Trophoblast cell (in vitro differentiated cells and primary cell): Measurements from ENCODE around the gene ARMC12.

ENCODE experiments used
- DNase-seq, 2 donors: peaks; one replicate each; pipeline ENCODE4 v3.0.0-alpha.2; 2016
- H2AFZ ChIP-seq: 2 replicates; pipeline ENCODE4 v1.6.1; 2013; ENCODE audit warnings: low read length, moderate library complexity, mild to moderate bottlenecking; ENCODE audit not compliant: insufficient read depth, poor library complexity
- H2AK5ac ChIP-seq: 2 replicates; pipeline ENCODE4 v1.6.1; 2013; ENCODE audit warnings: mild to moderate bottlenecking, low read length
- H2BK120ac ChIP-seq: 2 replicates; pipeline ENCODE4 v1.6.1; 2013; ENCODE audit warnings: low read length, mild to moderate bottlenecking, moderate library complexity; ENCODE audit not compliant: insufficient read depth, poor library complexity
- H2BK12ac ChIP-seq: 2 replicates; pipeline ENCODE4 v1.6.1; 2013; ENCODE audit warnings: mild to moderate bottlenecking, low read length, moderate library complexity
- H2BK5ac ChIP-seq: 2 replicates; pipeline ENCODE4 v1.6.1; 2013; ENCODE audit warnings: low read length, low read depth, moderate library complexity, mild to moderate bottlenecking; ENCODE audit not compliant: poor library complexity
- H3K14ac ChIP-seq: 2 replicates; pipeline ENCODE4 v1.6.1; 2013; ENCODE audit warnings: mild to moderate bottlenecking, low read length
- H3K18ac ChIP-seq: 2 replicates; pipeline ENCODE4 v1.6.1; 2013; ENCODE audit warnings: mild to moderate bottlenecking, low read length
- H3K23ac ChIP-seq: 2 replicates; pipeline ENCODE4 v1.6.1; 2013; ENCODE audit warnings: low read length
- H3K27ac ChIP-seq: 2 replicates; pipeline ENCODE4 v1.5.1; 2013; ENCODE audit warnings: low read depth, mild to moderate bottlenecking, inconsistent platforms, low read length, moderate library complexity
- H3K27me3 ChIP-seq: 2 replicates; pipeline ENCODE4 v1.6.1; 2013; ENCODE audit warnings: inconsistent platforms, mild to moderate bottlenecking, low read length, moderate library complexity; ENCODE audit not compliant: insufficient read depth
- H3K36me3 ChIP-seq, 2 experiments: 1 replicate in 1 of 2; 2 replicates in 1 of 2; pipeline ENCODE4 v1.6.1; 2013; ENCODE audit warnings: low read length in 2 of 2, mild to moderate bottlenecking in 2 of 2, moderate library complexity in 1 of 2; ENCODE audit not compliant: insufficient read depth in 2 of 2, control insufficient read depth in 1 of 2
- H3K4ac ChIP-seq: 2 replicates; pipeline ENCODE4 v1.6.1; 2013; ENCODE audit warnings: low read depth, mild to moderate bottlenecking, low read length, moderate library complexity
- H3K4me1 ChIP-seq, 2 experiments: 1 replicate in 1 of 2; 2 replicates in 1 of 2; pipeline ENCODE4 v1.6.1; 2013; ENCODE audit warnings: low read length in 2 of 2, mild to moderate bottlenecking in 2 of 2, moderate library complexity in 1 of 2; ENCODE audit not compliant: insufficient read depth in 2 of 2, control insufficient read depth in 1 of 2
- H3K4me2 ChIP-seq: 2 replicates; pipeline ENCODE4 v1.6.1; 2013; ENCODE audit warnings: inconsistent platforms, mild to moderate bottlenecking, low read length, moderate library complexity
- H3K4me3 ChIP-seq: 2 replicates; pipeline ENCODE4 v1.5.1; 2013; ENCODE audit warnings: mild to moderate bottlenecking, low read depth, low read length, inconsistent platforms
- H3K79me1 ChIP-seq: one replicate; pipeline ENCODE4 v1.6.1; 2013; ENCODE audit warnings: low read length
- H3K79me2 ChIP-seq: 2 replicates; pipeline ENCODE4 v1.6.1; 2013; ENCODE audit warnings: low read length, mild to moderate bottlenecking; ENCODE audit not compliant: control insufficient read depth, insufficient read depth, poor library complexity
- H3K9ac ChIP-seq: 2 replicates; pipeline ENCODE4 v1.6.1; 2013; ENCODE audit warnings: mild to moderate bottlenecking, low read length
- H3K9me3 ChIP-seq: 2 replicates; pipeline ENCODE4 v1.6.1; 2013; ENCODE audit warnings: low read depth, mild to moderate bottlenecking, control low read depth, inconsistent platforms, low read length; ENCODE audit not compliant: insufficient read depth
- H4K12ac ChIP-seq: 2 replicates; pipeline ENCODE4 v1.6.1; 2013; ENCODE audit warnings: low read depth, mild to moderate bottlenecking, low read length, moderate library complexity
- H4K8ac ChIP-seq: 2 replicates; pipeline ENCODE4 v1.6.1; 2013; ENCODE audit warnings: low read depth, mild to moderate bottlenecking, low read length, moderate library complexity
- H4K91ac ChIP-seq: one replicate; pipeline ENCODE4 v1.6.1; 2013; ENCODE audit warnings: low read depth, mild to moderate bottlenecking, low read length, moderate library complexity
- WGBS: extraction: QIAGEN DNeasy Blood & Tissue Kit; methylation state at CpG from one replicate; pipeline ENCODE4 v1.1.7; 2013; ENCODE audit warnings: missing lambda C conversion rate; ENCODE audit not compliant: insufficient read length, insufficient coverage; ENCODE audit errors: extremely low coverage; 5-methylcytosine and 5-hydroxymethylcytosine counted together

ARMC12 gene

GRCh38 chr6:35786272-35786671 is 49.4 kb downstream of the ARMC12 start:
- Histone ChIP-seq H2AFZ (no peak overlapping the region), H3K9me3 (peaks cover 3% of the 10 kb centered on the region), H3K18ac (no peak overlapping the region), H4K12ac (no peak overlapping the region), H3K36me3 (no peaks in the 10 kb centered on the region), H3K4me3 (no peak overlapping the region), H3K79me1 (no peaks in the 10 kb centered on the region), H4K8ac (no peak overlapping the region), H2BK12ac (no peak overlapping the region), H3K27ac (no peak overlapping the region), H2BK5ac (no peak overlapping the region), H3K4me2 (no peak overlapping the region), H3K23ac (no peak overlapping the region), H2AK5ac (no peak overlapping the region), H3K4ac (no peak overlapping the region), H3K14ac (no peak overlapping the region), H4K91ac (no peak overlapping the region), H3K4me1 (no peaks in the 10 kb centered on the region), H3K27me3 (no peaks in the 10 kb centered on the region), H2BK120ac (no peak overlapping the region), H3K79me2 (no peaks in the 10 kb centered on the region), H3K9ac (no peak overlapping the region)
- no CpG with 5 or more reads among the region's 2 CpGs for WGBS
- no peak for DNase-seq

DNA sequence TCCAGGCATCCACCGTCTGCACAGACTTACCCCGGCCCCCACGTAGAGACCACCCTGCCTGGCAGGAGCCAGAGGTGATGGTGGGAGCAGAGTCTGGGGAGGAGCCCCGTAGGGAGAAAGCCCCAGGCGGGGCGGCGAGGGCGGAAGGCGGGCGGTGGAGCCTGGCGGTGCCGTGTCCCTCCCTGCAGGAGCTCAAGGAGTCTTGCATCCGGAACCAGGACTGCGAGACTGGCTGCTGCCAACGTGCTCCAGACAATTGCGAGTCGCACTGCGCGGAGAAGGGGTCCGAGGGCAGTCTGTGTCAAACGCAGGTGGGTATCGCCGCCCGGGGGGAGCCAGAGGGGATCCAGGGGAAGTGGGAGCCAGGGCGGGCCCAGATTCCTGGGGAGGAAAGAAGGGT is 50.0 kb downstream of the ARMC12 start:
- Histone ChIP-seq H3K4ac (no peak overlapping the region), H4K91ac (no peak overlapping the region), H4K12ac (no peak overlapping the region), H3K27me3 (no peaks in the 10 kb centered on the region), H3K9me3 (peaks cover 3% of the 10 kb centered on the region), H2AFZ (no peak overlapping the region), H2BK120ac (no peak overlapping the region), H3K23ac (no peak overlapping the region), H3K79me1 (no peaks in the 10 kb centered on the region), H3K9ac (no peak overlapping the region), H2AK5ac (no peak overlapping the region), H3K14ac (no peak overlapping the region), H3K79me2 (no peaks in the 10 kb centered on the region), H3K4me1 (no peaks in the 10 kb centered on the region), H3K4me3 (no peak overlapping the region), H4K8ac (no peak overlapping the region), H3K4me2 (no peak overlapping the region), H3K36me3 (no peaks in the 10 kb centered on the region), H3K18ac (no peak overlapping the region), H2BK12ac (no peak overlapping the region), H3K27ac (no peak overlapping the region), H2BK5ac (no peak overlapping the region)
- peak in 1 of 2 donors; percentile 18 for DNase-seq
- WGBS: no CpG with 5 or more reads among the region's 25 CpGs

GRCh38 chr6:35787266-35788218 is 50.7 kb downstream of the ARMC12 start:
- no peak overlapping the region for H3K23ac ChIP-seq
- H4K91ac ChIP-seq: no peak overlapping the region
- H4K8ac ChIP-seq: no peak overlapping the region
- H3K4me2 ChIP-seq: no peak overlapping the region
- H3K9me3 ChIP-seq: peaks cover 3% of the 10 kb centered on the region
- no peaks in the 10 kb centered on the region for H3K79me1 ChIP-seq
- no peak overlapping the region for H3K9ac ChIP-seq
- H3K27me3 ChIP-seq: no peaks in the 10 kb centered on the region
- no peak overlapping the region for H2BK120ac ChIP-seq
- WGBS: no CpG with 5 or more reads among the region's 13 CpGs
- no peaks in the 10 kb centered on the region for H3K36me3 ChIP-seq
- H3K4ac ChIP-seq: no peak overlapping the region
- no peak overlapping the region for H3K27ac ChIP-seq
- no peak overlapping the region for H3K14ac ChIP-seq
- H3K79me2 ChIP-seq: no peaks in the 10 kb centered on the region
- no peak overlapping the region for H4K12ac ChIP-seq
- H2BK12ac ChIP-seq: no peak overlapping the region
- no peak overlapping the region for H3K18ac ChIP-seq
- no peak overlapping the region for H2AK5ac ChIP-seq
- no peak for DNase-seq
- no peak overlapping the region for H2BK5ac ChIP-seq
- no peak overlapping the region for H2AFZ ChIP-seq
- H3K4me1 ChIP-seq: no peaks in the 10 kb centered on the region
- H3K4me3 ChIP-seq: no peak overlapping the region

GRCh38 chr6:35788423-35788982 is 51.7 kb downstream of the ARMC12 start:
- H3K27ac ChIP-seq: no peak overlapping the region
- H2BK12ac ChIP-seq: no peak overlapping the region
- no peak overlapping the region for H4K12ac ChIP-seq
- no peak overlapping the region for H4K8ac ChIP-seq
- no peak overlapping the region for H3K4me2 ChIP-seq
- no CpG with 5 or more reads among the region's 4 CpGs for WGBS
- no peaks in the 10 kb centered on the region for H3K27me3 ChIP-seq
- no peak overlapping the region for H3K14ac ChIP-seq
- no peak for DNase-seq
- H3K4me1 ChIP-seq: no peaks in the 10 kb centered on the region
- H2AK5ac ChIP-seq: no peak overlapping the region
- H3K18ac ChIP-seq: no peak overlapping the region
- H3K4me3 ChIP-seq: no peak overlapping the region
- H2BK5ac ChIP-seq: no peak overlapping the region
- H3K9ac ChIP-seq: no peak overlapping the region
- H3K4ac ChIP-seq: no peak overlapping the region
- no peaks in the 10 kb centered on the region for H3K36me3 ChIP-seq
- H4K91ac ChIP-seq: no peak overlapping the region
- H3K79me1 ChIP-seq: no peaks in the 10 kb centered on the region
- no peak overlapping the region for H3K23ac ChIP-seq
- peaks cover 3% of the 10 kb centered on the region for H3K9me3 ChIP-seq
- H2BK120ac ChIP-seq: no peak overlapping the region
- no peaks in the 10 kb centered on the region for H3K79me2 ChIP-seq
- H2AFZ ChIP-seq: no peak overlapping the region
